ENCODE measurements around the gene ZBTB4. TPM values are rescaled to one million over a fixed set of nuclear protein-coding genes. Genes with fewer than 3 reads are reported as not detected.

ZBTB4 gene
- total and polyA plus RNA-seq, 9 of the 15 experiments (the other 6 are each of a cell fraction or from before 2014, with no cell fraction given), result 0.92 to 6.9 (median 3.3) TPM

GRCh38 chr17:7435676-7436555 lies 43.5 kb downstream of the ZBTB4 start (continued):
- TF ChIP-seq MYC (IDR thresholded peaks at IDR 0.05; ENCODE audit: low read depth, low read length) (peak; percentile 89), MYC (CRISPR knock-in tag; IDR thresholded peaks at IDR 0.05; ENCODE audit: borderline replicate concordance, low read depth) (no peak), DPF2 (IDR thresholded peaks at IDR 0.05) (no peak), ZBTB7A (IDR thresholded peaks at IDR 0.05; ENCODE audit: borderline replicate concordance, control insufficient read depth, low read depth, low read length) (peak; percentile 89), DMBX1 (CRISPR knock-in tag; IDR thresholded peaks at IDR 0.05; ENCODE audit: borderline replicate concordance) (no peak), HDGF (IDR thresholded peaks at IDR 0.05) (no peak), GABPB1 (CRISPR knock-in tag; IDR thresholded peaks at IDR 0.05) (no peak), ZNF121 (CRISPR knock-in tag; conservative IDR thresholded peaks at IDR 0.05) (no peak), DACH1 (IDR thresholded peaks at IDR 0.05; ENCODE audit: partially characterized antibody) (peak; percentile 22), YY1 (IDR thresholded peaks at IDR 0.05; ENCODE audit: borderline replicate concordance in 1 of 3, control insufficient read depth in 1 of 3, extremely low read depth in 1 of 3, insufficient read depth in 3 of 3, insufficient read length in 1 of 3, insufficient replicate concordance in 2 of 3, low read depth in 1 of 3, low read length in 2 of 3) (peak in 1 of 3 experiments; percentile 60), ZNF639 (CRISPR knock-in tag; conservative IDR thresholded peaks at IDR 0.05 in 1 of 2, IDR thresholded peaks at IDR 0.05 in 1 of 2) (no peak), SIN3A (IDR thresholded peaks at IDR 0.05; ENCODE audit: borderline replicate concordance in 2 of 2, control insufficient read depth in 1 of 2, low read depth in 2 of 2, low read length in 2 of 2) (peak in 1 of 2 experiments; percentile 59; a peak in 1 of 4 replicates)
- TF ChIP-seq, protein P1, sequence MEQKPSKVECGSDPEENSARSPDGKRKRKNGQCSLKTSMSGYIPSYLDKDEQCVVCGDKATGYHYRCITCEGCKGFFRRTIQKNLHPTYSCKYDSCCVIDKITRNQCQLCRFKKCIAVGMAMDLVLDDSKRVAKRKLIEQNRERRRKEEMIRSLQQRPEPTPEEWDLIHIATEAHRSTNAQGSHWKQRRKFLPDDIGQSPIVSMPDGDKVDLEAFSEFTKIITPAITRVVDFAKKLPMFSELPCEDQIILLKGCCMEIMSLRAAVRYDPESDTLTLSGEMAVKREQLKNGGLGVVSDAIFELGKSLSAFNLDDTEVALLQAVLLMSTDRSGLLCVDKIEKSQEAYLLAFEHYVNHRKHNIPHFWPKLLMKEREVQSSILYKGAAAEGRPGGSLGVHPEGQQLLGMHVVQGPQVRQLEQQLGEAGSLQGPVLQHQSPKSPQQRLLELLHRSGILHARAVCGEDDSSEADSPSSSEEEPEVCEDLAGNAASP (IDR thresholded peaks at IDR 0.05), result no peak
- TF ChIP-seq, protein P2, sequence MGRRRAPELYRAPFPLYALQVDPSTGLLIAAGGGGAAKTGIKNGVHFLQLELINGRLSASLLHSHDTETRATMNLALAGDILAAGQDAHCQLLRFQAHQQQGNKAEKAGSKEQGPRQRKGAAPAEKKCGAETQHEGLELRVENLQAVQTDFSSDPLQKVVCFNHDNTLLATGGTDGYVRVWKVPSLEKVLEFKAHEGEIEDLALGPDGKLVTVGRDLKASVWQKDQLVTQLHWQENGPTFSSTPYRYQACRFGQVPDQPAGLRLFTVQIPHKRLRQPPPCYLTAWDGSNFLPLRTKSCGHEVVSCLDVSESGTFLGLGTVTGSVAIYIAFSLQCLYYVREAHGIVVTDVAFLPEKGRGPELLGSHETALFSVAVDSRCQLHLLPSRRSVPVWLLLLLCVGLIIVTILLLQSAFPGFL (CRISPR knock-in tag; IDR thresholded peaks at IDR 0.05), result no peak
- TF ChIP-seq, protein P3, sequence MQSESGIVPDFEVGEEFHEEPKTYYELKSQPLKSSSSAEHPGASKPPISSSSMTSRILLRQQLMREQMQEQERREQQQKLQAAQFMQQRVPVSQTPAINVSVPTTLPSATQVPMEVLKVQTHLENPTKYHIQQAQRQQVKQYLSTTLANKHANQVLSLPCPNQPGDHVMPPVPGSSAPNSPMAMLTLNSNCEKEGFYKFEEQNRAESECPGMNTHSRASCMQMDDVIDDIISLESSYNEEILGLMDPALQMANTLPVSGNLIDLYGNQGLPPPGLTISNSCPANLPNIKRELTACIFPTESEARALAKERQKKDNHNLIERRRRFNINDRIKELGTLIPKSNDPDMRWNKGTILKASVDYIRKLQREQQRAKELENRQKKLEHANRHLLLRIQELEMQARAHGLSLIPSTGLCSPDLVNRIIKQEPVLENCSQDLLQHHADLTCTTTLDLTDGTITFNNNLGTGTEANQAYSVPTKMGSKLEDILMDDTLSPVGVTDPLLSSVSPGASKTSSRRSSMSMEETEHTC (IDR thresholded peaks at IDR 0.05), result no peak
- TF ChIP-seq, protein P4, sequence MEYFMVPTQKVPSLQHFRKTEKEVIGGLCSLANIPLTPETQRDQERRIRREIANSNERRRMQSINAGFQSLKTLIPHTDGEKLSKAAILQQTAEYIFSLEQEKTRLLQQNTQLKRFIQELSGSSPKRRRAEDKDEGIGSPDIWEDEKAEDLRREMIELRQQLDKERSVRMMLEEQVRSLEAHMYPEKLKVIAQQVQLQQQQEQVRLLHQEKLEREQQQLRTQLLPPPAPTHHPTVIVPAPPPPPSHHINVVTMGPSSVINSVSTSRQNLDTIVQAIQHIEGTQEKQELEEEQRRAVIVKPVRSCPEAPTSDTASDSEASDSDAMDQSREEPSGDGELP (CRISPR knock-in tag; IDR thresholded peaks at IDR 0.05; ENCODE audit: borderline replicate concordance), result peak; percentile 85
